ENCODE measurements around the gene CELF2. TPM values are rescaled to one million over a fixed set of nuclear protein-coding genes. Genes with fewer than 3 reads are reported as not detected.

CELF2 gene
- total RNA-seq, 2 experiments from 2014 or later: 197 to 205 TPM

DNA sequence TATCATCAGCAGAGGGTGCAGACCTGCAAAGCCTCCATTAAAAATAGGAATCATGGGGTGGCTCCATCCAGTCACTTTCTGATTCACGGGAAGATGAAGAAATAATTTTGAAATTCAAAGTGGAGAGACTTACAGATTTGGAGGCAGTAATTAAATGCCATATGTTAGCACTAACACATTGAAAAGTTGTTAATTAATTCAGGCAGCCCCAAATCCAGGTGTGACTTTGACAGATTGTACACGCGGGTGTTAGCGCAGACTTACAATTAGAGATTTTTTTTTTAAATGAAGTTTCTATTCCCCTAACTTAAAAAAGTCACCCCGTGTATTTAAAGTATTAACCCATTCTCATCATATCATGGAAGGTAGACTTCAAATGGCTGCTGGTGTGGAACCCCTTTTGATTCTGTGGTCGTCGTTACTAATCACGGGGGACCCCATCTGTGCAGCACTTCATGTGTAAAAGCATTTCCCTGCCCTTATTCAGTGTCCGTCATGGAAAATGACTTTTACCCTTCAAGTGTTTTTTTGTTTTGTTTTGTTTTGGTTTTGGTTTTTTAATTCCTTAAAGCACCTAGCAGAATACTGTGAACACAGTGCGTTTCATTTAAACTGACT, 235.8 kb downstream of the CELF2 start:
- peaks cover 47% of the 10 kb centered on the region for H3K36me3 Mint-ChIP-seq (ENCODE audit: low read depth)
- Histone ChIP-seq H3K27ac (ENCODE audit: low read depth in 1 of 2, low read length in 2 of 2) (no peak overlapping the region), H3K36me3 (ENCODE audit: insufficient read depth, low read length) (peaks cover 97% of the 10 kb centered on the region), H3K4me3 (ENCODE audit: low read length) (no peak overlapping the region), H3K4me1 (ENCODE audit: insufficient read depth, low read length) (peaks cover 32% of the 10 kb centered on the region), H3K27me3 (ENCODE audit: control insufficient read depth in 1 of 2, insufficient read depth in 2 of 2, low read length in 2 of 2) (no peaks in the 10 kb centered on the region), H3K9me3 (ENCODE audit: control insufficient read depth in 1 of 2, insufficient read depth in 1 of 2, low read length in 2 of 2) (no peaks in the 10 kb centered on the region)
- no peak overlapping the region for H3K4me3 Mint-ChIP-seq
- ATAC-seq (ENCODE audit: poor library complexity) (no peak), DNase-seq (no peak)
- POLR2A ChIA-PET: no interaction called here
- H3K9me3 Mint-ChIP-seq: no peaks in the 10 kb centered on the region
- CTCF ChIA-PET: no interaction called here
- TF ChIP-seq, protein P1, sequence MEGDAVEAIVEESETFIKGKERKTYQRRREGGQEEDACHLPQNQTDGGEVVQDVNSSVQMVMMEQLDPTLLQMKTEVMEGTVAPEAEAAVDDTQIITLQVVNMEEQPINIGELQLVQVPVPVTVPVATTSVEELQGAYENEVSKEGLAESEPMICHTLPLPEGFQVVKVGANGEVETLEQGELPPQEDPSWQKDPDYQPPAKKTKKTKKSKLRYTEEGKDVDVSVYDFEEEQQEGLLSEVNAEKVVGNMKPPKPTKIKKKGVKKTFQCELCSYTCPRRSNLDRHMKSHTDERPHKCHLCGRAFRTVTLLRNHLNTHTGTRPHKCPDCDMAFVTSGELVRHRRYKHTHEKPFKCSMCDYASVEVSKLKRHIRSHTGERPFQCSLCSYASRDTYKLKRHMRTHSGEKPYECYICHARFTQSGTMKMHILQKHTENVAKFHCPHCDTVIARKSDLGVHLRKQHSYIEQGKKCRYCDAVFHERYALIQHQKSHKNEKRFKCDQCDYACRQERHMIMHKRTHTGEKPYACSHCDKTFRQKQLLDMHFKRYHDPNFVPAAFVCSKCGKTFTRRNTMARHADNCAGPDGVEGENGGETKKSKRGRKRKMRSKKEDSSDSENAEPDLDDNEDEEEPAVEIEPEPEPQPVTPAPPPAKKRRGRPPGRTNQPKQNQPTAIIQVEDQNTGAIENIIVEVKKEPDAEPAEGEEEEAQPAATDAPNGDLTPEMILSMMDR (IDR thresholded peaks at IDR 0.05): no peak
- H3K27ac Mint-ChIP-seq: peak overlapping the region; percentile 93
- H3K4me1 Mint-ChIP-seq (ENCODE audit: low read depth): peaks cover 87% of the 10 kb centered on the region
- intact Hi-C loops (cut with DNase I, micrococcal nuclease): no loop called here
- H3K27me3 Mint-ChIP-seq: no peaks in the 10 kb centered on the region

DNA sequence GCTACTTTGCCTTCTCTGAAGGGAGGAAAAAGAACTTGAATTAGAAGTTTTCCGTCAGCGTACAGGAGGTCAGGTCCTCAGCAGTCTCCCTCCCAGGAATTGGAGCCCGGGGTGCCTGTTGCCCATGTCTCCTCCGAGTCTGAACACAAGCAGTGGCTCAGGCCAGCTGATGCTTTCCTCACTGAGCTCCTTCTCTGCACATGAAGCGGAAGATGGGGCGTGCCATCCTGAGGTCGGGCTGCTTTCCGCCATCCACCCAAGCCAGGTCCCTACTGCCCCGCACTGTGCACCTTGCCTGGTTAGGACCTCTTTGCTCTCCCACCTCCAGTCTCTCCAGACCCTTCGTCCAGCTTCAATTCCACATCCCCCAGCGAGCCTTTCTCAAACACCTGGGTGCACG, 237.5 kb downstream of the CELF2 start:
- POLR2A ChIA-PET: interaction anchor here (0.6 kb wide), 1 partner anchor 28 kb away, joined by 5 read pairs; no protein-coding TSS in a partner anchor
- H3K36me3 Mint-ChIP-seq (ENCODE audit: low read depth): peaks cover 31% of the 10 kb centered on the region

DNA sequence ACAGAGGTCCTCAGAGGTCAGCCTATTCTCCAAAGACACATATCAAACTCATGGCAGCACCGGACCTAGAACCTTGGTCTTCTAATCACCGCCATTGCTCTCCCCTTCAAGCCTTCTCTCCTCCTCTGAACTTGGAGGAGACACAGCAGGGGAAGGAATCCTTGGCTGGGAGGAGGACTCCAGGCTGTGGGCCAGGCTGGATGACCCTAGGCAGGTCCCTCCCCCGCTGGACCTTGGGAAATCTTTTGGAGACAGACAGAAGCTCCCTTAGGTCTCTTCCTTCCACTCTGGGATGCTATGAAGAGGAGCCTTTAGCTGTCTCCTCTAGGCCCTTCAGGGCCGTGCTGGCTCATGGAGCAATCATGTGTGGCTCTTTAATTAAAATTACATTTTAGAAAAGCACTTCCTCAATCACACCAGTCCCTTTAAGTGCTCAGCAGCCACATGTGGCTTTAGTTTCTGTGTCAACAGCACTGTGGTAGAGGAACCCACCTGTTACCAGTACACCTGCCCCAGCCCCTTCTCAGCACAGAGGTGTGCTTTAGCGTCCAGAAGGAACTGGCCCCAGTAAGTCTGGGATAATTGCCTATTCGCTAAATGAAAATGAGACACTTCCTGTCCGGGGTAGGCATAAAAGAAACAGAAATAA, 238.2 kb downstream of the CELF2 start:
- Mint-ChIP-seq H3K27ac (peak overlapping the region; percentile 93), H3K27me3 (no peaks in the 10 kb centered on the region), H3K4me3 (no peak overlapping the region), H3K4me1 (ENCODE audit: low read depth) (peaks cover 89% of the 10 kb centered on the region), H3K9me3 (no peaks in the 10 kb centered on the region), H3K36me3 (ENCODE audit: low read depth) (peaks cover 23% of the 10 kb centered on the region)
- ATAC-seq (ENCODE audit: poor library complexity) (no peak), DNase-seq (no peak)
- POLR2A ChIA-PET: interaction anchor here (0.6 kb wide), 1 partner anchor 29 kb away, joined by 5 read pairs; no protein-coding TSS in a partner anchor
- CTCF ChIA-PET: interaction anchor here (0.7 to 1.4 kb wide), 3 partner anchors 30 to 77 kb away, joined by 3 to 4 read pairs (median 4); no protein-coding TSS in a partner anchor
- Histone ChIP-seq H3K4me1 (ENCODE audit: insufficient read depth, low read length) (peaks cover 32% of the 10 kb centered on the region), H3K27ac (ENCODE audit: low read depth in 1 of 2, low read length in 2 of 2) (peak overlapping the region in 1 of 2 donors; percentile 26), H3K9me3 (ENCODE audit: control insufficient read depth in 1 of 2, insufficient read depth in 1 of 2, low read length in 2 of 2) (no peaks in the 10 kb centered on the region), H3K36me3 (ENCODE audit: insufficient read depth, low read length) (peaks cover 97% of the 10 kb centered on the region), H3K4me3 (ENCODE audit: low read length) (no peak overlapping the region), H3K27me3 (ENCODE audit: control insufficient read depth in 1 of 2, insufficient read depth in 2 of 2, low read length in 2 of 2) (no peaks in the 10 kb centered on the region)
- intact Hi-C loops (cut with DNase I, micrococcal nuclease): loop anchor here in 1 of 2 experiments (5.0 kb wide), 1 partner anchor 79 kb away; no protein-coding TSS in a partner anchor
- TF ChIP-seq, protein P1 (IDR thresholded peaks at IDR 0.05): no peak

More for the DNA sequence above, 237.5 kb downstream of the CELF2 start:
- no peak for ATAC-seq (ENCODE audit: poor library complexity)
- Histone ChIP-seq H3K27me3 (ENCODE audit: control insufficient read depth in 1 of 2, insufficient read depth in 2 of 2, low read length in 2 of 2) (no peaks in the 10 kb centered on the region), H3K27ac (ENCODE audit: low read depth in 1 of 2, low read length in 2 of 2) (peak overlapping the region in 1 of 2 donors; percentile 26), H3K4me3 (ENCODE audit: low read length) (no peak overlapping the region), H3K9me3 (ENCODE audit: control insufficient read depth in 1 of 2, insufficient read depth in 1 of 2, low read length in 2 of 2) (no peaks in the 10 kb centered on the region), H3K4me1 (ENCODE audit: insufficient read depth, low read length) (peaks cover 34% of the 10 kb centered on the region), H3K36me3 (ENCODE audit: insufficient read depth, low read length) (peaks cover 97% of the 10 kb centered on the region)
- no peak for DNase-seq
- CTCF ChIA-PET: no interaction called here
- Mint-ChIP-seq H3K4me3 (no peak overlapping the region), H3K9me3 (no peaks in the 10 kb centered on the region), H3K4me1 (ENCODE audit: low read depth) (peaks cover 91% of the 10 kb centered on the region), H3K27ac (peak overlapping the region; percentile 93), H3K27me3 (no peaks in the 10 kb centered on the region)
- TF ChIP-seq, protein P1 (IDR thresholded peaks at IDR 0.05): no peak
- intact Hi-C loops (cut with DNase I, micrococcal nuclease): loop anchor here in 1 of 2 experiments (5.0 kb wide), 1 partner anchor 78 kb away; no protein-coding TSS in a partner anchor
